ENCODE results near the gene JAKMIP1.

- no peak for TF ChIP-seq CTCF (IDR thresholded peaks at IDR 0.05)
- no peak for TF ChIP-seq POLR2A (IDR thresholded peaks at IDR 0.05)
Measured at GRCh38 chr4:6224735-6225134, 24.4 kb upstream of the JAKMIP1 start.

Measured in lower leg skin (tissue), 3 donors.